Activated CD8-positive, alpha-beta memory T cell treated with anti-CD3 and anti-CD28 coated beads, Interleukin-2, amount 50 U/mL, for 48 hours (primary cell): ENCODE data around the gene C1QTNF7.

ENCODE experiments used
- DNase-seq: peaks from one replicate; pipeline ENCODE4 v3.0.0-alpha.2; 2020

The C1QTNF7 gene

GRCh38 chr4:15414551-15415091, 13.2 kb upstream of the C1QTNF7 start:
- DNase-seq: no peak

- DNase-seq: no peak
Observed at GRCh38 chr4:15416357-15417232, 11.2 kb upstream of the C1QTNF7 start.

GRCh38 chr4:15417233-15417660, 10.6 kb upstream of the C1QTNF7 start:
- DNase-seq: no peak

GRCh38 chr4:15418956-15419355, 8.9 kb upstream of the C1QTNF7 start:
- no peak for DNase-seq

- DNase-seq: no peak
Observed at GRCh38 chr4:15420642-15421041, 7.2 kb upstream of the C1QTNF7 start.

GRCh38 chr4:15423285-15423711, 4.5 kb upstream of the C1QTNF7 start:
- no peak for DNase-seq

- DNase-seq: no peak
Observed at GRCh38 chr4:15425520-15425919, 2.3 kb upstream of the C1QTNF7 start.

GRCh38 chr4:15427161-15427560, 672 bp upstream of the C1QTNF7 start:
- DNase-seq: no peak

- no peak for DNase-seq
Observed at GRCh38 chr4:15428611-15429010, 778 bp downstream of the C1QTNF7 start.

GRCh38 chr4:15434091-15434490, 6.3 kb downstream of the C1QTNF7 start:
- DNase-seq: no peak

GRCh38 chr4:15434676-15435075, 6.8 kb downstream of the C1QTNF7 start:
- no peak for DNase-seq

- no peak for DNase-seq
Observed at GRCh38 chr4:15436513-15436912, 8.7 kb downstream of the C1QTNF7 start.

GRCh38 chr4:15438939-15439524, 11.2 kb downstream of the C1QTNF7 start:
- DNase-seq: no peak

GRCh38 chr4:15443371-15444160, 15.7 kb downstream of the C1QTNF7 start:
- no peak for DNase-seq

- DNase-seq: no peak
Observed at GRCh38 chr4:15444276-15444675, 16.4 kb downstream of the C1QTNF7 start.

GRCh38 chr4:15444879-15445547, 17.2 kb downstream of the C1QTNF7 start:
- DNase-seq: no peak

- no peak for DNase-seq
Observed at GRCh38 chr4:15451181-15451865, 23.5 kb downstream of the C1QTNF7 start.

GRCh38 chr4:15451866-15452765, 24.3 kb downstream of the C1QTNF7 start:
- no peak for DNase-seq

GRCh38 chr4:15455290-15455689, 27.5 kb downstream of the C1QTNF7 start:
- no peak for DNase-seq

GRCh38 chr4:15457406-15458201, 29.8 kb downstream of the C1QTNF7 start:
- DNase-seq: no peak
